Stomach (tissue), 9 donors: Measurements from ENCODE around the gene VGLL4. TPM values are rescaled to one million over a fixed set of nuclear protein-coding genes. Genes with fewer than 3 reads are reported as not detected.
A peak's percentile ranks its signal among the peaks of the same experiment; 100 is the strongest.

Experiments
- DNase-seq, 2 donors: peaks; one replicate each; pipeline versions ENCODE4 v3.0.0 to v3.0.0-alpha.2; 2013 to 2019
- H3K27ac ChIP-seq, 5 donors: fragments of 200-600 bp in 4 of 5; sonication (generic) in 4 of 5; one replicate each; pipeline ENCODE4 v1.5.1; 2013 to 2019; ENCODE audit warnings: mild to moderate bottlenecking in 1 of 5, moderate library complexity in 1 of 5
- H3K27me3 ChIP-seq, 3 donors: fragments of 200-600 bp; sonication (generic); one replicate each; pipeline ENCODE4 v1.5.1; 2017 to 2019; ENCODE audit warnings: mixed run types in 1 of 3
- H3K36me3 ChIP-seq, 4 donors: fragments of 200-600 bp; sonication (generic); 1 replicate in 3 of 4; 2 replicates in 1 of 4; pipeline ENCODE4 v1.5.1; 2016 to 2019
- H3K4me1 ChIP-seq, 4 donors: fragments of 200-600 bp; sonication (generic); one replicate each; pipeline ENCODE4 v1.5.1; 2016 to 2019
- H3K4me3 ChIP-seq, 4 donors: fragments of 200-600 bp; sonication (generic) in 3 of 4; one replicate each; pipeline ENCODE4 v1.5.1; 2016 to 2019; ENCODE audit warnings: mild to moderate bottlenecking in 1 of 4
- H3K9me3 ChIP-seq, 4 donors: fragments of 200-600 bp; sonication (generic); one replicate each; pipeline ENCODE4 v1.5.1; 2016 to 2019
- CTCF ChIP-seq, 7 experiments: fragments of 450-650 bp in 4 of 7; fragments of 200-600 bp in 3 of 7; sonication (generic) in 3 of 7; IDR thresholded peaks; one replicate each; pipeline ENCODE4 v1.5.1; 2016 to 2019; ENCODE audit warnings: antibody characterized with exemption in 7 of 7, control low read depth in 2 of 7, mild to moderate bottlenecking in 1 of 7
- EP300 ChIP-seq: sonication (generic); formaldehyde crosslinking; IDR thresholded peaks from one replicate; pipeline ENCODE4 v1.6.1; 2017; ENCODE audit warnings: antibody characterized with exemption
- POLR2A ChIP-seq, 4 donors: fragments of 450-650 bp; IDR thresholded peaks; one replicate each; pipeline ENCODE4 v1.6.1; 2016; ENCODE audit warnings: antibody characterized with exemption in 4 of 4, control low read depth in 2 of 4, mild to moderate bottlenecking in 1 of 4, moderate library complexity in 1 of 4
- POLR2AphosphoS5 ChIP-seq, 3 donors: sonication (generic); formaldehyde crosslinking; IDR thresholded peaks; one replicate each; pipeline ENCODE4 v1.6.1; 2016; ENCODE audit warnings: antibody characterized with exemption in 3 of 3
- WGBS, 5 donors: extraction: QIAGEN DNeasy Blood & Tissue Kit in 3 of 5; methylation state at CpG; one replicate each; pipeline versions ENCODE4 v1.1.5 to v1.1.7; 2013 to 2018; 5-methylcytosine and 5-hydroxymethylcytosine counted together
- intact Hi-C: fragments of 100-400 bp; cut with DNase I; formaldehyde crosslinking; loops from one replicate; pipeline ENCODE4 v1.15.1; 2023; ENCODE audit warnings: low total_unique reads
- polyA plus RNA-seq, 3 donors: library from polyadenylated mRNA; stranded (reverse); fragments of 200-250 nt; gene quantifications; one replicate each; pipeline ENCODE4 v1.2.3, GENCODE V29; 2013
- total RNA-seq, 5 donors: library from RNA; depleted of rRNA; stranded (reverse); fragments of >200 nt; gene quantifications; one replicate each; pipeline versions ENCODE4 v1.1.0 to v1.2.3, GENCODE V29; 2014 to 2016
- donor health status: healthy with polysubstance abuse.
- donor health status: Bipolar disorder and iron deficiency.
- donor health status: healthy.

The VGLL4 gene
- total and polyA plus RNA-seq, 8 donors = 15.2 to 147 (median 43.3) TPM

- 89 to 97% (median 95%) methylated on average over 12 of the region's 12 CpGs for WGBS, 5 donors
- TF ChIP-seq EP300 (no peak), CTCF (IDR thresholded peaks at IDR 0.05) (no peak), POLR2A (IDR thresholded peaks at IDR 0.05) (no peak), POLR2AphosphoS5 (IDR thresholded peaks at IDR 0.05) (no peak)
- no peak for DNase-seq
- Histone ChIP-seq H3K4me3 (no peak overlapping the region), H3K36me3 (no peaks in the 10 kb centered on the region), H3K4me1 (peaks cover 0 to 20% (median 0%) of the 10 kb centered on the region in 4 donors), H3K27ac (no peak overlapping the region), H3K9me3 (no peaks in the 10 kb centered on the region), H3K27me3 (no peaks in the 10 kb centered on the region)
- intact Hi-C loops = no loop called here
Observed at GRCh38 chr3:11536936-11537612, 106.6 kb downstream of the VGLL4 start.

- Histone ChIP-seq H3K36me3 (no peaks in the 10 kb centered on the region), H3K9me3 (no peaks in the 10 kb centered on the region), H3K4me1 (peaks cover 0 to 20% (median 0%) of the 10 kb centered on the region in 4 donors), H3K27ac (no peak overlapping the region), H3K27me3 (no peaks in the 10 kb centered on the region), H3K4me3 (peak overlapping the region in 2 of 4 donors; percentile 15 to 24)
- intact Hi-C loops = no loop called here
- peak in 1 of 2 donors; percentile 47 for DNase-seq
- TF ChIP-seq CTCF (IDR thresholded peaks at IDR 0.05) (peak in 3 of 7 experiments; percentile 7 to 46 (median 22)), POLR2AphosphoS5 (IDR thresholded peaks at IDR 0.05) (no peak), EP300 (no peak)
- WGBS, 5 donors = 54 to 81% (median 58%) methylated on average over 14 to 23 of the region's 23 CpGs
Observed at GRCh38 chr3:11536132-11536935, 107.4 kb downstream of the VGLL4 start.

- TF ChIP-seq EP300 (no peak), POLR2A (IDR thresholded peaks at IDR 0.05) (no peak), POLR2AphosphoS5 (IDR thresholded peaks at IDR 0.05) (no peak), CTCF (IDR thresholded peaks at IDR 0.05) (no peak)
- WGBS, 5 donors = 96 to 99% (median 97%) methylated on average over 11 to 13 of the region's 13 CpGs
- no peaks in the 10 kb centered on the region for H3K9me3 ChIP-seq
- H3K27ac ChIP-seq = no peak overlapping the region
- H3K36me3 ChIP-seq = no peaks in the 10 kb centered on the region
- intact Hi-C loops = no loop called here
- peaks cover 0 to 22% (median under 1%) of the 10 kb centered on the region in 4 donors for H3K4me1 ChIP-seq
- H3K4me3 ChIP-seq = no peak overlapping the region
- no peaks in the 10 kb centered on the region for H3K27me3 ChIP-seq
- DNase-seq = no peak
Observed at GRCh38 chr3:11535243-11535960, 108.3 kb downstream of the VGLL4 start.

- Histone ChIP-seq H3K27me3 (no peaks in the 10 kb centered on the region), H3K36me3 (no peaks in the 10 kb centered on the region), H3K27ac (no peak overlapping the region), H3K4me3 (no peak overlapping the region), H3K9me3 (no peaks in the 10 kb centered on the region), H3K4me1 (peaks cover 0 to 27% (median 3%) of the 10 kb centered on the region in 4 donors)
- no peak for DNase-seq
- TF ChIP-seq CTCF (IDR thresholded peaks at IDR 0.05) (no peak), EP300 (no peak), POLR2AphosphoS5 (IDR thresholded peaks at IDR 0.05) (no peak), POLR2A (IDR thresholded peaks at IDR 0.05) (no peak)
- intact Hi-C loops = no loop called here
- WGBS, 5 donors = 96 to 100% (median 97%) methylated on average over 7 of the region's 7 CpGs
Observed at GRCh38 chr3:11534793-11535101, 109.0 kb downstream of the VGLL4 start.
